Cerebellar nuclear complex (tissue), 1 donor: Measurements from ENCODE around the gene LRRC40.

ENCODE experiments used
- DNase-seq, 2 experiments: peaks; one replicate each; lab custom pipeline; 2025; lab: John Stamatoyannopoulos, UW

LRRC40 gene

GRCh38 chr1:70115315-70115714 lies 90.1 kb downstream of the LRRC40 start:
- no peak for DNase-seq

- DNase-seq: no peak
Measured at GRCh38 chr1:70112838-70113237, 92.5 kb downstream of the LRRC40 start.

DNA sequence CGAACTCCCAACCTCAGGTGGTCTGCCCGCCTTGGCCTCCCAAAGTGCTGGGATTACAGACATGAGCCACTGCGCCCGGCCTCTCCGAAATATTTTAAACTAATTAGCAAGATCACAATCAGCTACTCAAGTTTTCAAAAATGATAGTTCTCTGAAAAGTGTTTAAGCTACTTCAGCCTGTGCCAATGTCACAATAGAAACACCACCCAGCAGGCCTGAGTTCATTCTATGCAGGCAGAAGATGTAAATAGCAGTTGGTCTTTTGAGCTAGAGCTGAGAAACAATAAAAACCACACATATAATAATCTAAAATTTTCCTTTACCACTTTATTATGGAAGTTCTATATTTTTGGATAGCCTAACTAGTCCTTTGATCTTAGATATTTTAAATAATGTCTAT lies 96.1 kb downstream of the LRRC40 start:
- DNase-seq: no peak

- DNase-seq: no peak
Measured at GRCh38 chr1:70103770-70104169, 101.6 kb downstream of the LRRC40 start.

GRCh38 chr1:70101774-70102173 lies 103.6 kb downstream of the LRRC40 start:
- DNase-seq: no peak

DNA sequence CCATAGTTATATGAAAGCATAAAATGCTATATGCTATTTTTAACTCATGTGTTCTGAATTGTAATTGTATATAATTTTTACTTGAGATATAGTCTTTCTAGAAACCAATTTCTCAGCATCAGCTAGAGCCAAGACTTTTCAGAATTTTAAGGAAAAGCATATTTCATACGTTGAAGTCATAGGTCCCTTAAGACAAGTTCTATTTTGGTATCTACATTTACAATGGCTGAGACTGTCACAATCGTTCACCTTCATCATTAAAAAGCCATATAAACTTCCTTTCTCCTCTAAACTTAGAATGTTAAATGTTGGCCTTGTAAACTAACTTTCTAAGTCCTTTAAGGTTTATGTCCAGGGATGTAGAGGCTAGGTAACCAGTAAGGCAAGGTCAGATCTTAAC lies 104.1 kb downstream of the LRRC40 start:
- DNase-seq: no peak
